GM12892 (cell line): ENCODE data around the gene TMEM168.

Source experiments
- POLR2A ChIP-seq: IDR thresholded peaks from 2 replicates; pipeline ENCODE4 v1.6.1; 2011; ENCODE audit warnings: low read depth, low read length, control low read depth
- POLR2AphosphoS5 ChIP-seq: IDR thresholded peaks from 2 replicates; pipeline ENCODE4 v1.6.1; 2011; ENCODE audit warnings: low read depth, low read length, control low read depth
- TAF1 ChIP-seq: IDR thresholded peaks from 2 replicates; pipeline ENCODE4 v1.6.1; 2011; ENCODE audit warnings: low read depth, mild to moderate bottlenecking, control low read depth, low read length, borderline replicate concordance

GRCh38 chr7:112800486-112800885, 10.3 kb upstream of the TMEM168 start:
- TF ChIP-seq POLR2A, result no peak
- no peak for TF ChIP-seq POLR2AphosphoS5
- no peak for TF ChIP-seq TAF1
